Mesothelial cell of epicardium (in vitro differentiated cells): ENCODE data around the gene ARHGEF12. TPM values are rescaled to one million over a fixed set of nuclear protein-coding genes. Genes with fewer than 3 reads are reported as not detected.

Source experiments
- DNase-seq, 2 experiments: peaks; one replicate each; pipeline ENCODE4 v3.0.0; 2021; ENCODE audit warnings: low spot score in 2 of 2; ENCODE audit not compliant: unreplicated experiment in 2 of 2
- H3K27ac Mint-ChIP-seq: 2 replicates; pipeline ENCODE4 v1.8.0; 2021; ENCODE audit warnings: mixed read lengths
- H3K27me3 Mint-ChIP-seq: 2 replicates; pipeline ENCODE4 v1.8.0; 2021; ENCODE audit warnings: low read depth, mixed read lengths
- H3K36me3 Mint-ChIP-seq: 2 replicates; pipeline ENCODE4 v1.8.0; 2021; ENCODE audit warnings: mixed read lengths
- H3K4me1 Mint-ChIP-seq: 2 replicates; pipeline ENCODE4 v1.8.0; 2021; ENCODE audit warnings: mixed read lengths
- H3K4me3 Mint-ChIP-seq: 2 replicates; pipeline ENCODE4 v1.8.0; 2021; ENCODE audit warnings: mild to moderate bottlenecking, moderate library complexity, mixed read lengths
- H3K9me3 Mint-ChIP-seq: 2 replicates; pipeline ENCODE4 v1.8.0; 2021; ENCODE audit warnings: mixed read lengths
- CTCF ChIP-seq: fragments of 200-600 bp; sonication (generic); IDR thresholded peaks from one replicate; pipeline ENCODE4 v1.5.0; 2021; ENCODE audit warnings: antibody characterized with exemption; ENCODE audit not compliant: unreplicated experiment
- total RNA-seq: library from RNA; stranded (reverse); gene quantifications from 3 replicates; pipeline ENCODE4 v1.2.1, GENCODE V29; 2021

ARHGEF12 gene
- total RNA-seq, 1 donor from 2014 or later, result 86.0 TPM

- no peak overlapping the region for H3K4me3 Mint-ChIP-seq
- H3K36me3 Mint-ChIP-seq, result peaks cover 46% of the 10 kb centered on the region
- H3K4me1 Mint-ChIP-seq, result no peaks in the 10 kb centered on the region
- TF ChIP-seq CTCF, result no peak
- no peak for DNase-seq
- no peak overlapping the region for H3K27ac Mint-ChIP-seq
- no peaks in the 10 kb centered on the region for H3K9me3 Mint-ChIP-seq
- no peaks in the 10 kb centered on the region for H3K27me3 Mint-ChIP-seq
Observed at GRCh38 chr11:120482149-120482548, 145.9 kb downstream of the ARHGEF12 start.

- Mint-ChIP-seq H3K27me3 (no peaks in the 10 kb centered on the region), H3K9me3 (no peaks in the 10 kb centered on the region), H3K4me1 (no peaks in the 10 kb centered on the region), H3K36me3 (peaks cover 40% of the 10 kb centered on the region), H3K4me3 (no peak overlapping the region), H3K27ac (no peak overlapping the region)
- TF ChIP-seq CTCF, result no peak
- DNase-seq, result no peak
Observed at GRCh38 chr11:120484722-120485121, 148.5 kb downstream of the ARHGEF12 start.

GRCh38 chr11:120486138-120486537 is 149.9 kb downstream of the ARHGEF12 start:
- Mint-ChIP-seq H3K4me1 (no peaks in the 10 kb centered on the region), H3K9me3 (no peaks in the 10 kb centered on the region), H3K27ac (no peak overlapping the region), H3K4me3 (no peak overlapping the region), H3K36me3 (peaks cover 28% of the 10 kb centered on the region), H3K27me3 (no peaks in the 10 kb centered on the region)
- TF ChIP-seq CTCF, result no peak
- no peak for DNase-seq

- no peak overlapping the region for H3K4me3 Mint-ChIP-seq
- H3K4me1 Mint-ChIP-seq, result peaks cover 6% of the 10 kb centered on the region
Observed at GRCh38 chr11:120489799-120490198, 153.6 kb downstream of the ARHGEF12 start.

GRCh38 chr11:120492486-120492885 is 156.3 kb downstream of the ARHGEF12 start:
- peaks cover 20% of the 10 kb centered on the region for H3K4me1 Mint-ChIP-seq
- H3K9me3 Mint-ChIP-seq, result no peaks in the 10 kb centered on the region
- H3K27me3 Mint-ChIP-seq, result no peaks in the 10 kb centered on the region

More at GRCh38 chr11:120489799-120490198, 153.6 kb downstream of the ARHGEF12 start:
- Mint-ChIP-seq H3K9me3 (no peaks in the 10 kb centered on the region), H3K27ac (no peak overlapping the region), H3K27me3 (no peaks in the 10 kb centered on the region), H3K36me3 (peaks cover 10% of the 10 kb centered on the region)
- no peak for TF ChIP-seq CTCF
- no peak for DNase-seq

More at GRCh38 chr11:120492486-120492885, 156.3 kb downstream of the ARHGEF12 start:
- Mint-ChIP-seq H3K36me3 (peaks cover 2% of the 10 kb centered on the region), H3K4me3 (no peak overlapping the region), H3K27ac (no peak overlapping the region)
- no peak for TF ChIP-seq CTCF
- no peak for DNase-seq
